B cell (primary cell): ENCODE results near the gene VMO1. TPM values are rescaled to one million over a fixed set of nuclear protein-coding genes. Genes with fewer than 3 reads are reported as not detected.
"Not testable (repeated sequence)": the region's sequence is repeated elsewhere in the genome, so short reads cannot be mapped to it uniquely, and the experiment has no call there.

Experiments used
- ATAC-seq: fragments of 200-7000 bp; cut with Tn5 transposase; one replicate; pipeline ENCODE4 v1.10.0; 2021; ENCODE audit warnings: low read depth, mild to moderate bottlenecking, moderate number of reproducible peaks, moderate library complexity
- CTCF ChIA-PET: fragments of 350-600 bp; sonication (Branson Sonifier 250); formaldehyde crosslinking; loops from one replicate; lab custom pipeline; 2021; ENCODE audit warnings: antibody characterized with exemption, inconsistent platforms; lab: Charles Lee
- POLR2A ChIA-PET: fragments of 350-600 bp; sonication (Branson Sonifier 250); formaldehyde crosslinking; loops from one replicate; lab custom pipeline; 2021; ENCODE audit warnings: antibody characterized with exemption; lab: Charles Lee
- DNase-seq: peaks from one replicate; pipeline ENCODE4 v3.0.0; 2013
- H2AFZ ChIP-seq: 2 replicates; pipeline ENCODE4 v1.6.1; 2012; ENCODE audit warnings: mild to moderate bottlenecking, low read depth, low read length; ENCODE audit not compliant: insufficient read depth, poor library complexity, severe bottlenecking
- H3K27ac ChIP-seq, 2 donors: 1 replicate in 1 of 2; 2 replicates in 1 of 2; pipeline ENCODE4 v1.5.1; 2012 to 2013; ENCODE audit warnings: low read length in 2 of 2, mild to moderate bottlenecking in 2 of 2, moderate library complexity in 1 of 2
- H3K27me3 ChIP-seq, 4 experiments: fragments of 200-600 bp in 1 of 4; sonication (generic) in 1 of 4; replicated peaks in 1 of 4; 1 replicate in 2 of 4; 2 replicates in 2 of 4; pipeline versions ENCODE4 v1.6.1 to v1.7.0; 2013 to 2016; ENCODE audit warnings: low read length in 3 of 4, mild to moderate bottlenecking in 2 of 4, mixed read lengths in 1 of 4, moderate library complexity in 1 of 4; ENCODE audit not compliant: insufficient read depth in 4 of 4, control insufficient read depth in 3 of 4; ENCODE audit errors: control extremely low read depth in 1 of 4
- H3K36me3 ChIP-seq, 2 experiments: replicated peaks in 1 of 2; 1 replicate in 1 of 2; 2 replicates in 1 of 2; pipeline versions ENCODE4 v1.6.1 to v1.7.1; 2013; ENCODE audit warnings: low read length in 1 of 2; ENCODE audit not compliant: insufficient read depth in 2 of 2, control insufficient read depth in 1 of 2; ENCODE audit errors: control extremely low read depth in 1 of 2, extremely low read depth in 1 of 2
- H3K4me1 ChIP-seq, 2 donors: fragments of 200-600 bp in 1 of 2; sonication (generic) in 1 of 2; 1 replicate in 1 of 2; 2 replicates in 1 of 2; pipeline versions ENCODE4 v1.5.1 to v1.6.1; 2013 to 2017; ENCODE audit warnings: low read length in 2 of 2; ENCODE audit not compliant: control insufficient read depth in 2 of 2, insufficient read depth in 2 of 2
- H3K4me2 ChIP-seq: replicated peaks from 2 replicates; pipeline ENCODE3; 2012; ENCODE audit warnings: mild to moderate bottlenecking, low read depth, low read length; ENCODE audit not compliant: poor library complexity, severe bottlenecking
- H3K4me3 ChIP-seq, 5 experiments: fragments of 200-600 bp in 1 of 5; sonication (generic) in 1 of 5; 1 replicate in 3 of 5; 2 replicates in 2 of 5; pipeline versions ENCODE4 v1.5.1 to v1.7.0; 2011 to 2016; ENCODE audit warnings: low read length in 4 of 5, mild to moderate bottlenecking in 4 of 5, low read depth in 2 of 5, control low read depth in 1 of 5, moderate library complexity in 1 of 5; ENCODE audit not compliant: insufficient read depth in 1 of 5; ENCODE audit errors: control extremely low read depth in 1 of 5, extremely low read depth in 1 of 5
- H3K79me2 ChIP-seq: fragments of 200-600 bp; sonication (generic); one replicate; pipeline ENCODE4 v1.6.0; 2016; ENCODE audit warnings: low read length; ENCODE audit not compliant: control insufficient read depth, insufficient read depth
- H3K9ac ChIP-seq: fragments of 200-600 bp; sonication (generic); 2 replicates; pipeline ENCODE4 v1.6.1; 2017; ENCODE audit warnings: mild to moderate bottlenecking, low read length, moderate library complexity
- H3K9me3 ChIP-seq, 3 donors: one replicate each; pipeline versions ENCODE4 v1.6.1 to v1.7.1; 2013; ENCODE audit warnings: low read length in 2 of 3; ENCODE audit not compliant: control insufficient read depth in 2 of 3, insufficient read depth in 1 of 3; ENCODE audit errors: control extremely low read depth in 1 of 3
- H4K20me1 ChIP-seq: 2 replicates; pipeline ENCODE4 v1.6.0; 2012; ENCODE audit warnings: mild to moderate bottlenecking, low read length; ENCODE audit not compliant: insufficient read depth, control insufficient read depth, poor library complexity, severe bottlenecking
- H3K27ac Mint-ChIP-seq: one replicate; pipeline ENCODE4 v1.8.0; 2021; ENCODE audit warnings: mixed read lengths
- H3K27me3 Mint-ChIP-seq: one replicate; pipeline ENCODE4 v1.8.0; 2021; ENCODE audit warnings: mixed read lengths
- H3K4me1 Mint-ChIP-seq: one replicate; pipeline ENCODE4 v1.8.0; 2021; ENCODE audit warnings: mixed read lengths
- H3K4me3 Mint-ChIP-seq: one replicate; pipeline ENCODE4 v1.8.0; 2021; ENCODE audit warnings: mixed read lengths
- H3K9me3 Mint-ChIP-seq: one replicate; pipeline ENCODE4 v1.8.0; 2022; ENCODE audit warnings: mixed read lengths; ENCODE audit not compliant: insufficient read depth
- CTCF ChIP-seq: fragments of 200-600 bp; IDR thresholded peaks from one replicate; pipeline ENCODE4 v1.8.0; 2022; ENCODE audit warnings: antibody characterized with exemption, mild to moderate bottlenecking
- WGBS: methylation state at CpG from one replicate; pipeline ENCODE4 v1.1.5; 2013; ENCODE audit warnings: missing lambda C conversion rate; ENCODE audit not compliant: insufficient coverage; 5-methylcytosine and 5-hydroxymethylcytosine counted together
- intact Hi-C: fragments of 100-400 bp; cut with micrococcal nuclease; formaldehyde crosslinking; loops from one replicate; pipeline ENCODE4 v1.10.0; 2022
- polyA plus RNA-seq: library from polyadenylated mRNA; depleted of rRNA; stranded (reverse); fragments of >200 nt; gene quantifications from 2 replicates; pipeline ENCODE4 v1.2.3, GENCODE V29; 2012
- total RNA-seq, 2 donors: library from RNA; stranded (reverse); fragments of 120-200 nt in 1 of 2; gene quantifications; 1 replicate in 1 of 2; 2 replicates in 1 of 2; pipeline versions ENCODE4 v1.2.3 to v1.2.4, GENCODE V29; 2013 to 2022

The VMO1 gene
- total and polyA plus RNA-seq, 2 donors (not counting 1 experiment from before 2014, with no cell fraction given): 0.57 TPM; not detected in 1

- Mint-ChIP-seq H3K9me3 (no peaks in the 10 kb centered on the region), H3K27ac (peak within 1 kb of the TSS; percentile 99), H3K4me1 (peaks cover 29% of the 10 kb centered on the region), H3K27me3 (no peaks in the 10 kb centered on the region), H3K4me3 (peak within 1 kb of the TSS; percentile 99)
- Histone ChIP-seq H3K4me3 (peak within 1 kb of the TSS; percentile 68 to 86 (median 79)), H3K4me1 (peaks cover 21 to 26% of the 10 kb centered on the region in 2 donors), H3K9ac (peak within 1 kb of the TSS; percentile 82), H3K36me3 (peaks cover 0 to 6% of the 10 kb centered on the region in 2 experiments), H3K9me3 (no peaks in the 10 kb centered on the region), H4K20me1 (peaks cover 49% of the 10 kb centered on the region), H3K4me2 (peak within 1 kb of the TSS; percentile 94), H3K79me2 (peaks cover 55% of the 10 kb centered on the region), H2AFZ (peak within 1 kb of the TSS; percentile 88), H3K27me3 (no peaks in the 10 kb centered on the region), H3K27ac (peak within 1 kb of the TSS; percentile 77 to 85)
- DNase-seq (peak; percentile 97), ATAC-seq (peak; percentile 93)
- ChIA-PET CTCF (interaction anchor here (1.0 to 1.1 kb wide), 3 partner anchors 26 to 43 kb away, joined by 3 to 5 read pairs (median 3); partner anchors contain the start of gene PLD2), POLR2A (interaction anchor here (1.1 kb wide), 1 partner anchor 43 kb away, joined by 4 read pairs; no protein-coding TSS in a partner anchor)
- WGBS: under 1% methylated on average over 91 of the region's 91 CpGs
- no peak for TF ChIP-seq CTCF
- intact Hi-C loops: loop anchor here (1.0 to 2.0 kb wide), 6 partner anchors 26 to 134 kb away; partner anchors contain the start of genes ARRB2, MED11, PLD2 and PSMB6
These were observed 47.2 kb upstream of the VMO1 start, which contains the start of gene MINK1 for GRCh38 chr17:4833178-4833940. MINK1 (plus strand) TSS chr17:4833340; CDS start chr17:4833584, 244 bp downstream.

- not testable (repeated sequence) for DNase-seq, H3K9me3 ChIP-seq, H3K27me3 ChIP-seq, H3K27me3 Mint-ChIP-seq, H3K36me3 ChIP-seq, H3K9me3 Mint-ChIP-seq
- H3K4me3 Mint-ChIP-seq: peak overlapping the region; percentile 99
- Histone ChIP-seq H2AFZ (peak overlapping the region; percentile 88), H3K4me1 (peaks cover 21 to 26% of the 10 kb centered on the region in 2 donors), H4K20me1 (peaks cover 44% of the 10 kb centered on the region), H3K79me2 (peaks cover 50% of the 10 kb centered on the region), H3K9ac (peak overlapping the region; percentile 82), H3K4me2 (peak overlapping the region; percentile 94), H3K27ac (peak overlapping the region; percentile 77 to 85), H3K4me3 (peak overlapping the region; percentile 57 to 86 (median 79))
- CTCF ChIA-PET: interaction anchor here (1.0 kb wide), 1 partner anchor 43 kb away, joined by 3 read pairs; no protein-coding TSS in a partner anchor
- 1% methylated on average over 8 of the region's 17 CpGs for WGBS
- H3K27ac Mint-ChIP-seq: peak overlapping the region; percentile 99
- intact Hi-C loops: loop anchor here (1.0 to 2.0 kb wide), 6 partner anchors 26 to 134 kb away; partner anchors contain the start of genes ARRB2, MED11, PLD2 and PSMB6
- ATAC-seq: peak; percentile 15
- H3K4me1 Mint-ChIP-seq: peaks cover 29% of the 10 kb centered on the region
- POLR2A ChIA-PET: interaction anchor here (1.1 kb wide), 1 partner anchor 43 kb away, joined by 4 read pairs; no protein-coding TSS in a partner anchor
These were observed 46.6 kb upstream of the VMO1 start for GRCh38 chr17:4832829-4833177.
